Adipose tissue (tissue), 3 donors: Measurements from ENCODE around the gene KIF1A. TPM values are rescaled to one million over a fixed set of nuclear protein-coding genes. Genes with fewer than 3 reads are reported as not detected.
"Not testable (repeated sequence)": the region's sequence is repeated elsewhere in the genome, so short reads cannot be mapped to it uniquely, and the experiment has no call there.

Experiments
- H3K27ac ChIP-seq: one replicate; pipeline ENCODE4 v1.5.1; 2013; ENCODE audit warnings: low read depth, low read length
- WGBS, 3 donors: extraction: QIAGEN DNeasy Blood & Tissue Kit; methylation state at CpG; one replicate each; pipeline ENCODE4 v1.1.7; 2013; 5-methylcytosine and 5-hydroxymethylcytosine counted together
- polyA plus RNA-seq, 3 donors: library from polyadenylated mRNA; stranded (reverse); fragments of 200-250 nt; gene quantifications; one replicate each; pipeline ENCODE4 v1.2.3, GENCODE V29; 2013
- donor health status: healthy with polysubstance abuse.
- donor health status: Bipolar disorder and iron deficiency.
- donor health status: healthy.

Gene KIF1A
- polyA plus RNA-seq, 3 donors = 0.11 to 18.6 (median 0.18) TPM

- no peak overlapping the region for H3K27ac ChIP-seq
- WGBS, 3 donors = 65 to 72% (median 72%) methylated on average over 15 of the region's 15 CpGs
Observed at GRCh38 chr2:240707043-240707756, 112.8 kb downstream of the KIF1A start.

GRCh38 chr2:240705204-240705791 is 114.7 kb downstream of the KIF1A start:
- WGBS, 3 donors = 50 to 81% (median 56%) methylated on average over 12 of the region's 12 CpGs
- H3K27ac ChIP-seq = no peak overlapping the region

GRCh38 chr2:240704651-240705050 is 115.4 kb downstream of the KIF1A start:
- 70 to 74% (median 71%) methylated on average over 19 of the region's 19 CpGs for WGBS, 3 donors
- H3K27ac ChIP-seq = no peak overlapping the region

- 47 to 76% (median 64%) methylated on average over 17 to 18 of the region's 18 CpGs for WGBS, 3 donors
- no peak overlapping the region for H3K27ac ChIP-seq
Observed at GRCh38 chr2:240703417-240704341, 116.3 kb downstream of the KIF1A start.

GRCh38 chr2:240702640-240703011 is 117.4 kb downstream of the KIF1A start:
- WGBS, 3 donors = 83 to 84% (median 84%) methylated on average over 9 of the region's 9 CpGs
- no peak overlapping the region for H3K27ac ChIP-seq

- no peak overlapping the region for H3K27ac ChIP-seq
- whole genome bisulfite sequencing, 3 donors = 82 to 92% (median 90%) methylated on average over 26 to 30 of the region's 30 CpGs
Observed at GRCh38 chr2:240701736-240702639, 118.0 kb downstream of the KIF1A start.

GRCh38 chr2:240701091-240701735 is 118.8 kb downstream of the KIF1A start:
- no peak overlapping the region for H3K27ac ChIP-seq

GRCh38 chr2:240700616-240701015 is 119.4 kb downstream of the KIF1A start:
- H3K27ac ChIP-seq = not testable (repeated sequence)
- 70 to 82% (median 73%) methylated on average over 15 to 18 of the region's 21 CpGs for WGBS, 3 donors

More at GRCh38 chr2:240701091-240701735, 118.8 kb downstream of the KIF1A start:
- 86 to 88% (median 86%) methylated on average over 55 to 67 of the region's 67 CpGs for WGBS, 3 donors

GRCh38 chr2:240699835-240700234 is 120.2 kb downstream of the KIF1A start:
- H3K27ac ChIP-seq = not testable (repeated sequence)
- 12 to 54% (median 36%) methylated on average over 7 to 8 of the region's 8 CpGs for WGBS, 3 donors

- WGBS, 3 donors = 40 to 68% (median 58%) methylated on average over 3 to 8 of the region's 33 CpGs
- H3K27ac ChIP-seq = not testable (repeated sequence)
Observed at GRCh38 chr2:240698852-240699561, 121.0 kb downstream of the KIF1A start.

GRCh38 chr2:240696469-240696868 is 123.5 kb downstream of the KIF1A start:
- not testable (repeated sequence) for H3K27ac ChIP-seq
- WGBS, 3 donors = 26 to 83% (median 57%) methylated on average over 3 to 4 of the region's 13 CpGs

GRCh38 chr2:240695593-240695992 is 124.4 kb downstream of the KIF1A start:
- H3K27ac ChIP-seq = not testable (repeated sequence)
- WGBS, 3 donors = no CpG with 5 or more reads among the region's 19 CpGs

- H3K27ac ChIP-seq = not testable (repeated sequence)
- 100% methylated on average over 1 of the region's 12 CpGs; no CpG with 5 or more reads in 2 of the 3 donors for WGBS, 3 donors
Observed at GRCh38 chr2:240694304-240694703, 125.7 kb downstream of the KIF1A start.

- 32 to 74% (median 71%) methylated on average over 9 to 16 of the region's 34 CpGs for WGBS, 3 donors
- H3K27ac ChIP-seq = not testable (repeated sequence)
Observed at GRCh38 chr2:240692583-240693561, 127.1 kb downstream of the KIF1A start.

- WGBS, 3 donors = 46 to 88% (median 87%) methylated on average over 5 to 27 of the region's 37 CpGs
- not testable (repeated sequence) for H3K27ac ChIP-seq
Observed at GRCh38 chr2:240691631-240692420, 128.2 kb downstream of the KIF1A start, which contains the start of gene AQP12A. AQP12A (plus strand) TSS chr2:240691866; CDS start chr2:240691914, 48 bp downstream.
